ENCODE data around the gene IFT88. TPM values are rescaled to one million over a fixed set of nuclear protein-coding genes. Genes with fewer than 3 reads are reported as not detected.

Gene IFT88
- total RNA-seq, 1 donor from 2014 or later = 22.5 TPM

DNA sequence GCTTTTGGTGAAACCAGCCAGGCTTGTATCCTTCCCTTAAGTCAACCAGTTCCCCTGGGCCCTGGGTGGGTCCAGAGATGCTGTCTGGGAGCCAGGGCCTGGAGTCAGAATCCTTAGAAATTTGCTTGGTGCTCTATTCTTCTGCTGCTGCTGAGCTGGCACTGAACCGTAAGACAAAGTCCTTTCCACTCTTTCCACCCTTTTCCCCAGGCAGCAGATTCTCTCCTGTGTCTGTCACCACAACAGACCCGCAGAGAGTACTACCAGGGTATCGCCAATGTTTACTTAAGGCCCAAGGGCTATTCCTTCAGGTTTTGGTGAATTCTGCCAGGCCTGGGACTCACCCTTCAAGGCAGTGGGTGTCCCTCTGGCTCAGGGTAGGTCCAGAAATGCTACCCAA is 12.2 kb downstream of the IFT88 start:
- Mint-ChIP-seq H3K36me3 (ENCODE audit: low read depth) (peaks cover 81% of the 10 kb centered on the region), H3K4me3 (no peak overlapping the region), H3K4me1 (no peaks in the 10 kb centered on the region), H3K27ac (ENCODE audit: unreplicated experiment) (no peak overlapping the region), H3K27me3 (ENCODE audit: low read depth) (no peaks in the 10 kb centered on the region), H3K9me3 (peaks cover 32% of the 10 kb centered on the region)
- DNase-seq (ENCODE audit: low read depth, low spot score) = no peak
- TF ChIP-seq, protein P1, sequence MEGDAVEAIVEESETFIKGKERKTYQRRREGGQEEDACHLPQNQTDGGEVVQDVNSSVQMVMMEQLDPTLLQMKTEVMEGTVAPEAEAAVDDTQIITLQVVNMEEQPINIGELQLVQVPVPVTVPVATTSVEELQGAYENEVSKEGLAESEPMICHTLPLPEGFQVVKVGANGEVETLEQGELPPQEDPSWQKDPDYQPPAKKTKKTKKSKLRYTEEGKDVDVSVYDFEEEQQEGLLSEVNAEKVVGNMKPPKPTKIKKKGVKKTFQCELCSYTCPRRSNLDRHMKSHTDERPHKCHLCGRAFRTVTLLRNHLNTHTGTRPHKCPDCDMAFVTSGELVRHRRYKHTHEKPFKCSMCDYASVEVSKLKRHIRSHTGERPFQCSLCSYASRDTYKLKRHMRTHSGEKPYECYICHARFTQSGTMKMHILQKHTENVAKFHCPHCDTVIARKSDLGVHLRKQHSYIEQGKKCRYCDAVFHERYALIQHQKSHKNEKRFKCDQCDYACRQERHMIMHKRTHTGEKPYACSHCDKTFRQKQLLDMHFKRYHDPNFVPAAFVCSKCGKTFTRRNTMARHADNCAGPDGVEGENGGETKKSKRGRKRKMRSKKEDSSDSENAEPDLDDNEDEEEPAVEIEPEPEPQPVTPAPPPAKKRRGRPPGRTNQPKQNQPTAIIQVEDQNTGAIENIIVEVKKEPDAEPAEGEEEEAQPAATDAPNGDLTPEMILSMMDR (conservative IDR thresholded peaks at IDR 0.05) = no peak

DNA sequence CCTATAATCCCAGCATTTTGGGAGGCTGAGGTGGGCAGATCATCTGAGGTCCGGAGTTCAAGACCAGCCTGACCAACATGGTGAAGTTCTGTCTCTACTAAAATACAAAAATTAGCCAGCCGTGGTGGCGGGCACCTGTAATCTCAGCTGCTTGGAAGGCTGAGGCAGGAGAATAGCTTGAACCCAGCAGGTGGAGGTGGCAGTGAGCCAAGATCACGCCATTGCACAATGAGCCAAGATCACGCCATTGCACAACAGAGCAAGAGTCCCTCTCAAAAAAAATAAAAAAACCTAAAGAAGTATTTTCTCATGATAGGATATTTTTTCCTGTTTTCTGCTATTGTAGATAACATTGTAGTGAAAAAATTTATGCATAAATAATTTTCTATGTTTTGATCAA is 13.3 kb downstream of the IFT88 start:
- Mint-ChIP-seq H3K27ac (ENCODE audit: unreplicated experiment) (no peak overlapping the region), H3K9me3 (peaks cover 34% of the 10 kb centered on the region), H3K4me1 (no peaks in the 10 kb centered on the region), H3K4me3 (no peak overlapping the region), H3K36me3 (ENCODE audit: low read depth) (peaks cover 80% of the 10 kb centered on the region), H3K27me3 (ENCODE audit: low read depth) (no peaks in the 10 kb centered on the region)
- TF ChIP-seq, protein P1 (conservative IDR thresholded peaks at IDR 0.05) = no peak
- DNase-seq (ENCODE audit: low read depth, low spot score) = no peak

DNA sequence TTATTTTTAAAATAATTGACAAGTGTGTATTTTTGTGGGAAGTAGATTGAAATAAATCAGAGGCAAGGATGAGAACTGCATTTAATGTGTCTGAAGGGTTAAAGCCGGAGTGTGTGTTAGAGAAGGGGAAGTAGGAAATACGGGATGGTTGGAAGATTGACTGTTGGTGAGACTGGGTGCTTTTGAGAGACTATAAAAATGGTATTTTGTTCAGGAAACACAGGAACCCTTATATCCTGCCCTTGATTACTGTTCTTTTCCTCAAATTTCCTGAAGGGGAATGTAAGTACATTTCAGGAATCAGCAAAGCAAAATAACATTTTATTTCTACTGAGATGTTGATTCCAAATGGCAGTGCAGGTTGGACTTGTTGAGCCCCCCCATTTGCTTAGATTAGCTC is 15.1 kb downstream of the IFT88 start:
- H3K4me3 Mint-ChIP-seq = no peak overlapping the region
- TF ChIP-seq, protein P1 (conservative IDR thresholded peaks at IDR 0.05) = no peak
- peaks cover 23% of the 10 kb centered on the region for H3K9me3 Mint-ChIP-seq
- no peak overlapping the region for H3K27ac Mint-ChIP-seq (ENCODE audit: unreplicated experiment)
- H3K36me3 Mint-ChIP-seq (ENCODE audit: low read depth) = peaks cover 76% of the 10 kb centered on the region
- no peak for DNase-seq (ENCODE audit: low read depth, low spot score)
- H3K4me1 Mint-ChIP-seq = no peaks in the 10 kb centered on the region
- no peaks in the 10 kb centered on the region for H3K27me3 Mint-ChIP-seq (ENCODE audit: low read depth)

DNA sequence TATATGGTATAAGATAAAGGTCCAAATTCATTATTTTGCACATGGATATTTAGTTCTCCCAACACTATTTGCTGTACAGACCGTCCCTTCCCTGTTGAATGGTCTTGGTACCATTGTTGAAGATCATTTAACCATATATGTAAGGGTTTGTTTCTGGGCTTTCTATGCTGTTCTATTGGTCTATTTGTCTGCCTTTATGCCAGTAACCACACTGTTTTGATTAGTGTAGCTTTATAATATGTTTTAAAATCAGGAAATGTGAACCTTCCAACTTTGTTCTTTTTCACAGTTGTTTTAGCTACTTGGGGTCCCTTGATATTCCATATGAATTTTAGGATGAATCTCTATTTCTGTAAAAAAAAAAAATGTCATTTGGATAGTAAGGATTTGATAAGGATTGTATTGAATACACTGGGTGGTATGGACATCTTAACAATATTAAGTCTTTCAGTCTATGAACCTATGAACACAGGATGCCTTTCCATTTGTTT is 16.9 kb downstream of the IFT88 start:
- TF ChIP-seq, protein P1 (conservative IDR thresholded peaks at IDR 0.05) = no peak
- Mint-ChIP-seq H3K4me3 (no peak overlapping the region), H3K36me3 (ENCODE audit: low read depth) (peaks cover 70% of the 10 kb centered on the region), H3K27me3 (ENCODE audit: low read depth) (no peaks in the 10 kb centered on the region), H3K4me1 (no peaks in the 10 kb centered on the region), H3K27ac (ENCODE audit: unreplicated experiment) (no peak overlapping the region), H3K9me3 (peaks cover 18% of the 10 kb centered on the region)
- DNase-seq (ENCODE audit: low read depth, low spot score) = no peak

DNA sequence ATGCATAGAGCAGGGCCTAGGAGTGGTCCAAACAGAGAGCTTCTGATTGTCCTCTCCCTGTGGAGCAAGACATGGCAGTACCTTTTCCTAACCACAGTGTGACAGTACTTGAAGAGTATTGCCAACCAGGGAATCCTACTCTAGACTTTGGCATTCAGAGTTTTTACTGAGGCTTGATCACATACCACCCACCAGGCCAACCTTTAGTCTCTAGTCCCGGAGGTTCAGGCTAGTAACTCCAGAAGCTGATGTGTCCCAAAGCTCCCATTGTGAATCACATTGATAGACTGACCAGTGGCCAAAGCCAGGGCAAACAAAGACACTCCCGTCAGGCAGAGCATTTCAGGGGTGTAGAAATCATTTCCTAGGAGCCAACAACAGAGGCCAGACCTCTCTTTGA is 18.4 kb downstream of the IFT88 start:
- Mint-ChIP-seq H3K27ac (ENCODE audit: unreplicated experiment) (no peak overlapping the region), H3K4me1 (no peaks in the 10 kb centered on the region), H3K36me3 (ENCODE audit: low read depth) (peaks cover 60% of the 10 kb centered on the region)

More for the DNA sequence above, 18.4 kb downstream of the IFT88 start:
- H3K4me3 Mint-ChIP-seq = no peak overlapping the region
- no peak for DNase-seq (ENCODE audit: low read depth, low spot score)
- no peaks in the 10 kb centered on the region for H3K27me3 Mint-ChIP-seq (ENCODE audit: low read depth)
- peaks cover 18% of the 10 kb centered on the region for H3K9me3 Mint-ChIP-seq
- TF ChIP-seq, protein P1 (conservative IDR thresholded peaks at IDR 0.05) = no peak

Measured in neural crest cell (in vitro differentiated cells).